ENCODE measurements around the gene MOB3B. TPM values are rescaled to one million over a fixed set of nuclear protein-coding genes. Genes with fewer than 3 reads are reported as not detected.

The MOB3B gene
- polyA plus RNA-seq, 1 experiment = 0.04 TPM

- H3K4me3 ChIP-seq (ENCODE audit: low read depth, low read length) = no peak overlapping the region
- ChIA-PET POLR2A (no interaction called here), CTCF (interaction anchor here (4.0 to 5.1 kb wide), 2 partner anchors 8 to 11 kb away, joined by 16 to 30 read pairs; partner anchors contain the start of gene MOB3B)
- no peaks in the 10 kb centered on the region for H3K27me3 ChIP-seq (ENCODE audit: control insufficient read depth, insufficient read depth, low read length)
- no peak for DNase-seq (ENCODE audit: low read depth)
- TF ChIP-seq CTCF (IDR thresholded peaks at IDR 0.05; ENCODE audit: insufficient read depth, low read depth, low read length) = no peak
- no peaks in the 10 kb centered on the region for H3K36me3 ChIP-seq (ENCODE audit: control insufficient read depth, insufficient read depth, low read length)
These were observed 8.1 kb upstream of the MOB3B start for GRCh38 chr9:27537756-27538155.

GRCh38 chr9:27537027-27537435 lies 7.4 kb upstream of the MOB3B start:
- no peaks in the 10 kb centered on the region for H3K36me3 ChIP-seq (ENCODE audit: control insufficient read depth, insufficient read depth, low read length)
- no peak for DNase-seq (ENCODE audit: low read depth)
- ChIA-PET POLR2A (no interaction called here), CTCF (interaction anchor here (4.0 to 5.1 kb wide), 2 partner anchors 7 to 11 kb away, joined by 16 to 30 read pairs; partner anchors contain the start of gene MOB3B)
- H3K4me3 ChIP-seq (ENCODE audit: low read depth, low read length) = no peak overlapping the region
- no peaks in the 10 kb centered on the region for H3K27me3 ChIP-seq (ENCODE audit: control insufficient read depth, insufficient read depth, low read length)
- no peak for TF ChIP-seq CTCF (IDR thresholded peaks at IDR 0.05; ENCODE audit: insufficient read depth, low read depth, low read length)

GRCh38 chr9:27536168-27536567 lies 6.6 kb upstream of the MOB3B start:
- Histone ChIP-seq H3K27me3 (ENCODE audit: control insufficient read depth, insufficient read depth, low read length) (no peaks in the 10 kb centered on the region; the same call in 1 of the 2 replicates), H3K36me3 (ENCODE audit: control insufficient read depth, insufficient read depth, low read length) (no peaks in the 10 kb centered on the region), H3K4me3 (ENCODE audit: low read depth, low read length) (no peak overlapping the region)
- DNase-seq (ENCODE audit: low read depth) = no peak
- CTCF ChIA-PET = interaction anchor here (2.1 to 4.0 kb wide), 2 partner anchors 12 to 203 kb away, joined by 4 to 16 read pairs; no protein-coding TSS in a partner anchor
- no peak for TF ChIP-seq CTCF (IDR thresholded peaks at IDR 0.05; ENCODE audit: insufficient read depth, low read depth, low read length)
- POLR2A ChIA-PET = no interaction called here

- H3K36me3 ChIP-seq (ENCODE audit: control insufficient read depth, insufficient read depth, low read length) = no peaks in the 10 kb centered on the region
- no peak for DNase-seq (ENCODE audit: low read depth)
- no peak for TF ChIP-seq CTCF (IDR thresholded peaks at IDR 0.05; ENCODE audit: insufficient read depth, low read depth, low read length)
- CTCF ChIA-PET = interaction anchor here (2.1 kb wide), 1 partner anchor 203 kb away, joined by 4 read pairs; no protein-coding TSS in a partner anchor
- H3K4me3 ChIP-seq (ENCODE audit: low read depth, low read length) = no peak overlapping the region
- POLR2A ChIA-PET = no interaction called here
- H3K27me3 ChIP-seq (ENCODE audit: control insufficient read depth, insufficient read depth, low read length) = peaks cover 1% of the 10 kb centered on the region; the same call in 1 of the 2 replicates
These were observed 6.1 kb upstream of the MOB3B start for GRCh38 chr9:27535701-27536118.

GRCh38 chr9:27534658-27535209 lies 5.1 kb upstream of the MOB3B start:
- TF ChIP-seq CTCF (IDR thresholded peaks at IDR 0.05; ENCODE audit: insufficient read depth, low read depth, low read length) = no peak
- POLR2A ChIA-PET = no interaction called here
- DNase-seq (ENCODE audit: low read depth) = no peak
- Histone ChIP-seq H3K4me3 (ENCODE audit: low read depth, low read length) (no peak overlapping the region), H3K36me3 (ENCODE audit: control insufficient read depth, insufficient read depth, low read length) (no peaks in the 10 kb centered on the region), H3K27me3 (ENCODE audit: control insufficient read depth, insufficient read depth, low read length) (peaks cover 1% of the 10 kb centered on the region; the same call in 1 of the 2 replicates)
- CTCF ChIA-PET = interaction anchor here (2.1 kb wide), 1 partner anchor 202 kb away, joined by 4 read pairs; no protein-coding TSS in a partner anchor
